NOMO-1 (cell line): ENCODE data around the gene TMCO4.
A peak's percentile ranks its signal among the peaks of the same experiment; 100 is the strongest.

Experiments used
- DNase-seq, 2 experiments: peaks; one replicate each; lab custom pipeline; 2025; ENCODE audit not compliant: unreplicated experiment in 2 of 2; lab: John Stamatoyannopoulos, UW

TMCO4 gene

GRCh38 chr1:19723874-19724273 lies 75.8 kb downstream of the TMCO4 start:
- DNase-seq, result no peak

DNA sequence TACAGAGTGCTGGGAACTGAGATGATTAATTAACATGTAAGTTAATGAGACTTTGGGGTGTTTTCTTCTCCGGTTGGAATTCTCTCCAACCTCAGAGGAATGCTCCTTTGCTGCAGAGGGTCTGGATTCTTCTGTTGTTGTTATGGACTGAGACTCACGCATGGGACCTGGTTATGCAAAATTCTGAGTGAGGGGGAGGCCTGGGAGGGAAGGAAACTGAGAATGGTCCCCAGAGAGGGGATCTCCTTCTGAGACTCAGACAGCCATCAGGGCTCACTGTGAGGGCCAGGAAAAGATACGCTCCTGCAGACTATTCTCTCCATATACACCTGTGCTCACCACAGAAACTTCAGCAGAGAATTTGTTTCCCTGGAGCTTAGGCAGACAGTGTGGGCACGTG lies 78.7 kb downstream of the TMCO4 start:
- DNase-seq, result no peak

DNA sequence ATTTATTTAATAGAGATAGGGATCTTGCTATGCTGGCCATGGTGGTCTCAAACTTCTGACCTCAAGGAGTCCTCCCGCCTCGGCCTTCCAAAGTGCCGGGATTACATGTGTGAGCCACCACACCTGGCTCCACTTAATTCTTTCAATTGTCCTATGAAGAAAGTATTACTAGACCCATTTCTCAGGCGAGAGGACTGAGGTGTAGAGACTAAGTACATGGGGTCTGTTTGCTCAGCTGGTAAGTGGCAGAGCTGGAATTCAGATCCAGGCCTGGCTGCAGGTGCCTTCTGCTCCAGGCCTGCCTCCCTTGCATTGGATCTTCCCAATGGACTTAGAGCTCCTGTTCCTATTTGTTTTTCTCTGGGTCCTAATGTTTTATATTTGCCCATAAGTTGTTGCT lies 79.5 kb downstream of the TMCO4 start:
- no peak for DNase-seq

GRCh38 chr1:19717467-19717866 lies 82.2 kb downstream of the TMCO4 start:
- no peak for DNase-seq

- peak; percentile 68 to 86 for DNase-seq
Measured at GRCh38 chr1:19715334-19716203, 84.1 kb downstream of the TMCO4 start.

GRCh38 chr1:19712928-19713327 lies 86.8 kb downstream of the TMCO4 start:
- DNase-seq, result no peak

- no peak for DNase-seq
Measured at GRCh38 chr1:19710825-19711611, 88.7 kb downstream of the TMCO4 start.

GRCh38 chr1:19709260-19709793 lies 90.4 kb downstream of the TMCO4 start:
- no peak for DNase-seq

DNA sequence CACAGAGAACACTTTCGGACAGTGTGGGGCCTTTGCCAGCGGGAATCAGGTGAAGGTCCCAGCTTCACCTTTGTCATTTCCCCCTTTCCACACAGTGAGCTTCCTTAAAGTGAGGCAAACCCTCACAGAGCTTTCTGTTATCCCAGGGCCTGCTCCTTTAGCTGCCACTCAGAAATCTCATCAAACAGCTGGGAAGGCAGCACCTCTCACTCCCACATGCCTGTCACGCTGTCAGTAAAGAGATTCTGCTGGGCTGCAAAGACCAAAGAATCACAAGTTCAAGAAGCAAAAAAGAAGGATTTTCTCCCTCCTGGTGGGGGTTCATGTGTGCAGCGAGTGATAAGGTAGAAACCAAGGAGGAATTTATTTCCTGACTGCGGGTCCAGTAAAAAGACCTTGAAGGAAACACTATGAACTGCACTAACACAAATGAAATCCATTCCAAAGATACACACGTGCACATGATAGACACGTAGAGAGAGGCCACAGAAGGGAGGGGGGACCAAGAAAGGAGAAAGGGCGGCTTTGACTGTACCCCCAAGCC lies 91.1 kb downstream of the TMCO4 start:
- no peak for DNase-seq

GRCh38 chr1:19706136-19706535 lies 93.6 kb downstream of the TMCO4 start:
- no peak for DNase-seq

DNA sequence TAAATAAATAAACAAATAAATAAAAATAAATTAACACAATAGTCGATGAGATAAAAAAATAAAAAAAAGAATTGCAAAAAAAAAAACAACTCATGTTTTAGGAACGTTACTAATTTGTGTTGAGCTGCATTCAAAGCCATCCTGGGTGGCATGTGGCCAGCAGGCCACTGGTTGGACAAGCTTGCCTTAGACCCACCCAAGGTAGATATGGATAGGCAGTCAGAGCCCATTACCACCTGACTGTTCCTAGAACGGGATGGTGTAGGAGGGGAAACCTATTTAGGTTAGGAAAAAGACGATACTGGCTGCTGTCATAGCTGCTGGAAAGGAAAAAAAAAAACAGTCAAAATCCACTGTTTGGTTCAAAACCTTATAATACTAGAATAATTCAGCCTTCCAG lies 94.3 kb downstream of the TMCO4 start:
- DNase-seq, result no peak

- DNase-seq, result peak in 1 of 2 experiments; percentile 9
Measured at GRCh38 chr1:19704247-19705113, 95.2 kb downstream of the TMCO4 start.

DNA sequence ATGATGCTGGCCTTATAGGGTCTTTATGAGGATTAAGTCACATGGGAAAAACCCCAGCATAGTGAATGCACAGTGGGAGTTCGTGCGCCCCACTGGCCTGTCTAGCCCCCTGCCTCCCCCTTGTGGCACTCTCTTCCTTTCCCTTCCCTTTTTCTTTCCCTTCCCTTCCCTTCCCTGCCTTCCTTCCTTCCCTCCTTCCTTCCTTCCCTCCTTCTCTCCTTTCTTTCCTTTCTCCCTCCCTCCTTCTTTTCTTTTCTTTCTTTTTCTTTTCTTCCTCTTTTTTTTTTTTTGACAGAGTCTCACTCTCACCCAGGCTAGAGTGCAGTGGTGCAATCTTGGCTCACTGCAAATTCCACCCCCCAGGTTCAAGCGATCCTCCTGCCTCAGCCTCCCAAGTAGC lies 96.4 kb downstream of the TMCO4 start:
- no peak for DNase-seq

GRCh38 chr1:19700079-19700777 lies 99.5 kb downstream of the TMCO4 start:
- no peak for DNase-seq

DNA sequence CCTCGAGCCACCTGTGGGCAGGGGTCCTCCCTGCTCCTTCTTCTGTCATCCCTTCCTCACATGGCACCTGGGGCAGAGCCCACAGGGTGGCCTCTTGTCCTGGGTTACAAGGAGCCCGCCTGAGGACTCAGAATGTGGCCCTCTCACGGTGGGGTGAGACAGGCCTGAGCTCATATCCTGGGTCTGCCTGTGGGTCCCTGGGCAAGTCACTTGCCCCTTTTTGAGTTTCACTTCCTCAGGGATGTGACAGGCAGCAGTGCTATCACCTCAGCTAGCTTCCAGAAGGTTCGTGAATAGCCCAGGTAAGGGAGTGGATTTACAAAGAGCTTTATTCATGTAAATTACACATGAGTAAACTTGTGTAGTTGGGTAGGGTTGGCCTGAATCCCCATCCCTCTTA lies 101.5 kb downstream of the TMCO4 start:
- no peak for DNase-seq

- DNase-seq, result no peak
Measured at GRCh38 chr1:19696820-19697219, 102.9 kb downstream of the TMCO4 start.

- no peak for DNase-seq
Measured at GRCh38 chr1:19695772-19696171, 103.9 kb downstream of the TMCO4 start.

DNA sequence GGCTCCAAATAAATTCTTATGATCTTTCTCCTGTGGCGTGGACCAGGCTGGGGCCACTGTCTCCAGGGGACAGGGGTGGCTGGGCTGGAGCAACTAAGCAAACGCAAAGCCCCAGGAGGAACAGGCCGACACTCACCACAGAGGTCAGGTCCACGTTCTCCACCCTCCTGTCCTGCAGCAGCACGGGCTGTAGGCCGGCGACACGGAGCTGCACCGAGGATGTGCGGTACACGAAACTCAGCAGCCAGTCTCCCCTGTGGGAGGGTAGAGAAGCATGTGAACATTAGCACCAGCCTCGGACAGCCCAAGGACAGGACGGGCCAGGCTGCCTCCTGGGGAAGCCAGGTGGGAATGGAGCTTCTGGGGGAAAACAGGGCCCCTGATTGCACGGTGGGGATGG lies 105.4 kb downstream of the TMCO4 start:
- DNase-seq, result no peak

DNA sequence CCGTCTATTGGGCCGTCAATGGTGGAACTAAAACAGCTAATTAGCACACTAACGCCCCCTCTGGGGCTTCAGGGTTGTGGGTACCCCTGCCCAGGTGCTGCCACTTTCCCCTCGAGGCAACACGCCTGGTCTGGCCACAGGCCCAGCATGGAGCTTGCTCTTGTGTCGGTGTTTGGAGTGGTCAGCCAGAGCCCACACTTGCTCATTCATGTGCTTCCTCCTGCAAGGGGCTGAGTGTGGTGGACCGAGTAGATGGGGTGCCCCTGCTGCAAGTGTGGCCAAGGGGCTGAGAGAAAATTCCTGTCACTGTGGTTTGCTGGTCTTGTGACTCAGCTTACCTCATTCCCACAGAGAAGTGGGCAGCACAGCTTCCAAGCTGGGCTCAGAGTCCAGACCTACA lies 109.4 kb downstream of the TMCO4 start:
- DNase-seq, result no peak

DNA sequence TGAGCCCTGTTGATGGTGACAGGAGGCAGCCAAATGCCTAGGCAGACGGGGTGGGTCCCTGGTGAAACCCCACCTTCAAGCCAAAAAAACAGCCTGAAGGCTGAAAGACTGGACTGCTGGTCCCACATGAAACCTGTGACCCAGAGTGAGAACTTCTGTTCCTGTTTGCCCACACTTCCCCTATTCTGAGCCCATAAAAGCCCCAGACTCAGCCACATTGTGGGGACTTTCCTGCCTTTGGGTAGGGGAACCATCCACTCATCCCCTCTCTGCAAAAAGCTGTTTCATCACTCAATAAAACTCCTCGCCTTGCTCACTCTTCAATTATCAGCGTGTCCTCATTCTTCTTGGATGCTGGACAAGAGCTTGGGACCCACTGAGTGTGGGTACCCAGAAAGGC lies 109.9 kb downstream of the TMCO4 start:
- DNase-seq, result no peak
